ENCODE measurements around the gene RAMP2.

The RAMP2 gene

DNA sequence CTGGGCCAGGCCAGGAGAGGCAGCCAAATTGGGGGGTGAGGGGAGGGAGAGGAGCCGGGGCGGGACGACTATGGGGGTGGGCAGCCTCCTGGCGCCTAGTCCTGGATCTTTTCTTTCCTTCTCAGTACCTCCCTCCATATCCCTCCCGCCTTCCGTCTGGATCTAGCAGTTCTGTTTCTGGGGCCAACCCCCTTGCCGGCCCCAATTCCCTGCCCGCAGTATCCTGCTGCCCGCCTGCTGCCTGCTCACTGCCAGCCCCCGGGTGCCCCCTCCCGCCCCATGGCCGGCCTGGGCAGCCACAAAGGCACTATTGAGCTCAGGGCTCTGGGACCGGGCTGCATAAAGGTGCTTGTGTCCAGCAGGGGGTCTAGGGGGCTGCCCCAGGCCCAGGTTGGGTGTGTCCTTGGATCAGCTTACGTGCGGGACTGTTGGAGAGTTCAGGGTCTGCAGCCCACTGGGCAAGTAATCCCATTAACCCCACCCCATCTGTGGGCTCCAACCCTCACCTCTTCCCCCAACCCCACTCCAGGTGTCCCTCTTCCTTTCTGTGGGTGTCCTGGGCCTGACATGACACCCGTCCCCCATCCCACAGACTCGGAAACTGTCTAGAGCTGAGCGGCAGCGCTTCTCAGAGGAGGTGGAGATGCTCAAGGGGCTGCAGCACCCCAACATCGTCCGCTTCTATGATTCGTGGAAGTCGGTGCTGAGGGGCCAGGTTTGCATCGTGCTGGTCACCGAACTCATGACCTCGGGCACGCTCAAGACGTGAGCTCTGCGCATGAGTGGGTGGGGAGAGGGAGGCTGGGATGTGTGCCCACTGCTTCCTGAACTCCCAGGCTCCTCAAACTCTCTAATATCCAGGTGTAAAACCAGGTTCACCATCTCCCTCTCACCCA lies 21.4 kb downstream of the RAMP2 start:
- H3K4me3 ChIP-seq (ENCODE audit: low read depth, low read length, poor library complexity, severe bottlenecking) = no peak overlapping the region
- no peaks in the 10 kb centered on the region for H3K79me2 ChIP-seq (ENCODE audit: insufficient read depth, low read length)
- H3K9me3 ChIP-seq (ENCODE audit: low read length) = no peaks in the 10 kb centered on the region
- H3K27me3 ChIP-seq (ENCODE audit: insufficient read depth, low read length) = no peaks in the 10 kb centered on the region; the same call in 1 of the 2 replicates
- H3K9ac ChIP-seq (ENCODE audit: low read length) = no peak overlapping the region
- no peak overlapping the region for H2AFZ ChIP-seq (ENCODE audit: low read length)
- no peaks in the 10 kb centered on the region for H3F3A ChIP-seq (ENCODE audit: insufficient read depth, low read length)
- H3K27ac ChIP-seq (ENCODE audit: low read depth, low read length, poor library complexity, severe bottlenecking) = no peak overlapping the region
- H3K4me1 ChIP-seq (ENCODE audit: insufficient read depth, low read length, severe bottlenecking) = no peaks in the 10 kb centered on the region
- H4K20me1 ChIP-seq (ENCODE audit: insufficient read depth, low read length) = no peaks in the 10 kb centered on the region
- no peak for TF ChIP-seq EZH2 (IDR thresholded peaks at IDR 0.05; ENCODE audit: borderline replicate concordance, low read length)
- TF ChIP-seq, protein P1, sequence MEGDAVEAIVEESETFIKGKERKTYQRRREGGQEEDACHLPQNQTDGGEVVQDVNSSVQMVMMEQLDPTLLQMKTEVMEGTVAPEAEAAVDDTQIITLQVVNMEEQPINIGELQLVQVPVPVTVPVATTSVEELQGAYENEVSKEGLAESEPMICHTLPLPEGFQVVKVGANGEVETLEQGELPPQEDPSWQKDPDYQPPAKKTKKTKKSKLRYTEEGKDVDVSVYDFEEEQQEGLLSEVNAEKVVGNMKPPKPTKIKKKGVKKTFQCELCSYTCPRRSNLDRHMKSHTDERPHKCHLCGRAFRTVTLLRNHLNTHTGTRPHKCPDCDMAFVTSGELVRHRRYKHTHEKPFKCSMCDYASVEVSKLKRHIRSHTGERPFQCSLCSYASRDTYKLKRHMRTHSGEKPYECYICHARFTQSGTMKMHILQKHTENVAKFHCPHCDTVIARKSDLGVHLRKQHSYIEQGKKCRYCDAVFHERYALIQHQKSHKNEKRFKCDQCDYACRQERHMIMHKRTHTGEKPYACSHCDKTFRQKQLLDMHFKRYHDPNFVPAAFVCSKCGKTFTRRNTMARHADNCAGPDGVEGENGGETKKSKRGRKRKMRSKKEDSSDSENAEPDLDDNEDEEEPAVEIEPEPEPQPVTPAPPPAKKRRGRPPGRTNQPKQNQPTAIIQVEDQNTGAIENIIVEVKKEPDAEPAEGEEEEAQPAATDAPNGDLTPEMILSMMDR (IDR thresholded peaks at IDR 0.05; ENCODE audit: low read length) = no peak
- no peaks in the 10 kb centered on the region for H3K9me2 ChIP-seq (ENCODE audit: low read depth, low read length)
- no peak overlapping the region for H3K4me2 ChIP-seq (ENCODE audit: low read length)
- H3K36me3 ChIP-seq (ENCODE audit: insufficient read depth, low read length) = peaks cover 24% of the 10 kb centered on the region

DNA sequence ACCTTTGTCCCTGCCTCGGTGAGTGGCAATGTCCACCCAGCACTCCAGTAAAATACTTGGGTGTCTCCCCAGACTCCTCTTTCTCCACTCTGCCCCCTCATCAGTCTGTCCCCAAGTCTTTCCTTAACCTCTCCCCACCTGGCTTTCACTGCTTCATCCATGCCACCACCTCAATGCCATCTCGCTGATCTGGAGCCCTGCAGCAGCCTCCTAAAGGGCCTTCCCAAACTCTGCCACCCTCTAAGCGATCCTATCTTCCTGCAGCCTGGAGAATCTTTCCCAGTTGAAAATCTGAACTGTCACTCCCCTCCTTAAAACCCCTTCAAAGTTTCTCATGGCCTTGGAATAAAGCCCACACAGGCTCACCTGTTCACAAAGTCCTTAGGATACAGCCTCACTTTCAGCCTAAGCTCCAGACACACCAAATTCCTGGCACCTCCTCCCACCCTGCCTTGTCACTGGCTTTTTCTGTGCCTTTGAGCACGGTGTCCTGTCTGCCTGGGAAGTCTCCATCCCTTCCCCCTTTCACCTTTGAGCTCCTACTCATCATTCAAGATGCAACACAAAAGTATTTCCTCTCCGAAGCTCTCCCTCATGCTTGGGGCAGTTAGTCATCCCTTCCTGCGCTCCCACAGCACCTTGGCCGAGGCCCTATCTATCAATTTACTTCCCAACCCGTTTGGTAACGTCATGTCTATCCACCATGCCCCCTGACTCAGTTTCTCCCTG lies 22.2 kb downstream of the RAMP2 start:
- Histone ChIP-seq H3K4me2 (ENCODE audit: low read length) (no peak overlapping the region), H3K4me1 (ENCODE audit: insufficient read depth, low read length, severe bottlenecking) (no peaks in the 10 kb centered on the region), H3K9ac (ENCODE audit: low read length) (no peak overlapping the region), H3K27ac (ENCODE audit: low read depth, low read length, poor library complexity, severe bottlenecking) (no peak overlapping the region), H3K79me2 (ENCODE audit: insufficient read depth, low read length) (no peaks in the 10 kb centered on the region), H4K20me1 (ENCODE audit: insufficient read depth, low read length) (no peaks in the 10 kb centered on the region), H3K27me3 (ENCODE audit: insufficient read depth, low read length) (no peaks in the 10 kb centered on the region; the same call in 1 of the 2 replicates), H3F3A (ENCODE audit: insufficient read depth, low read length) (no peaks in the 10 kb centered on the region), H2AFZ (ENCODE audit: low read length) (no peak overlapping the region), H3K9me2 (ENCODE audit: low read depth, low read length) (no peaks in the 10 kb centered on the region), H3K9me3 (ENCODE audit: low read length) (no peaks in the 10 kb centered on the region), H3K4me3 (ENCODE audit: low read depth, low read length, poor library complexity, severe bottlenecking) (no peak overlapping the region), H3K36me3 (ENCODE audit: insufficient read depth, low read length) (peaks cover 17% of the 10 kb centered on the region)
- no peak for TF ChIP-seq EZH2 (IDR thresholded peaks at IDR 0.05; ENCODE audit: borderline replicate concordance, low read length)
- TF ChIP-seq, protein P1 (IDR thresholded peaks at IDR 0.05; ENCODE audit: low read length) = no peak

DNA sequence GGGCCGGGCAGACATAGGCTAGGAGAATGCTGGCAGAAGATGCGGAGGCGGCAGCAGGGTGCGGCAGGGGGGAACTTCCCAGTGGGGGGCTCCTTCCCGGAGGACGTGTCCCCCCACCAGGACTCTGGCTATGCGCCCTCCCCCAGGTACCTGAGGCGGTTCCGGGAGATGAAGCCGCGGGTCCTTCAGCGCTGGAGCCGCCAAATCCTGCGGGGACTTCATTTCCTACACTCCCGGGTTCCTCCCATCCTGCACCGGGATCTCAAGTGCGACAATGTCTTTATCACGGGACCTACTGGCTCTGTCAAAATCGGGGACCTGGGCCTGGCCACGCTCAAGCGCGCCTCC lies 22.7 kb downstream of the RAMP2 start:
- H3K9ac ChIP-seq (ENCODE audit: low read length) = no peak overlapping the region
- no peaks in the 10 kb centered on the region for H3K9me2 ChIP-seq (ENCODE audit: low read depth, low read length)
- no peaks in the 10 kb centered on the region for H3K79me2 ChIP-seq (ENCODE audit: insufficient read depth, low read length)
- H3K4me2 ChIP-seq (ENCODE audit: low read length) = no peak overlapping the region
- no peaks in the 10 kb centered on the region for H3K9me3 ChIP-seq (ENCODE audit: low read length)
- H4K20me1 ChIP-seq (ENCODE audit: insufficient read depth, low read length) = no peaks in the 10 kb centered on the region
- H3K27me3 ChIP-seq (ENCODE audit: insufficient read depth, low read length) = no peaks in the 10 kb centered on the region; the same call in 1 of the 2 replicates
- peaks cover 11% of the 10 kb centered on the region for H3K36me3 ChIP-seq (ENCODE audit: insufficient read depth, low read length)
- H3K27ac ChIP-seq (ENCODE audit: low read depth, low read length, poor library complexity, severe bottlenecking) = no peak overlapping the region
- no peak overlapping the region for H3K4me3 ChIP-seq (ENCODE audit: low read depth, low read length, poor library complexity, severe bottlenecking)
- H2AFZ ChIP-seq (ENCODE audit: low read length) = no peak overlapping the region
- H3F3A ChIP-seq (ENCODE audit: insufficient read depth, low read length) = no peaks in the 10 kb centered on the region
- TF ChIP-seq, protein P1 (IDR thresholded peaks at IDR 0.05; ENCODE audit: low read length) = no peak
- TF ChIP-seq EZH2 (IDR thresholded peaks at IDR 0.05; ENCODE audit: borderline replicate concordance, low read length) = no peak
- H3K4me1 ChIP-seq (ENCODE audit: insufficient read depth, low read length, severe bottlenecking) = no peaks in the 10 kb centered on the region

Data from OCI-LY1 (cell line).